Measurements from ENCODE around the gene SLC4A1AP. TPM values are rescaled to one million over a fixed set of nuclear protein-coding genes. Genes with fewer than 3 reads are reported as not detected.

The SLC4A1AP gene
- total RNA-seq, 4 donors from 2014 or later, result 16.7 to 22.8 (median 20.1) TPM

GRCh38 chr2:27640722-27641245, 22.9 kb upstream of the SLC4A1AP start:
- intact Hi-C loops (cut with DNase I), result no loop called here
- TF ChIP-seq POLR2AphosphoS5 (IDR thresholded peaks at IDR 0.05) (no peak), POLR2A (IDR thresholded peaks at IDR 0.05; ENCODE audit: low read depth) (no peak), CTCF (IDR thresholded peaks at IDR 0.05) (no peak), EP300 (IDR thresholded peaks at IDR 0.05) (no peak)
- Histone ChIP-seq H3K27ac (replicated peaks in 1 of 4) (no peak overlapping the region), H3K36me3 (peaks cover 64 to 99% (median 84%) of the 10 kb centered on the region in 4 donors), H3K4me1 (no peaks in the 10 kb centered on the region), H3K4me3 (no peak overlapping the region), H3K27me3 (no peaks in the 10 kb centered on the region), H3K9me3 (no peaks in the 10 kb centered on the region)
- DNase-seq (ENCODE audit: extremely low spot score), result no peak
- WGBS, result 87% methylated on average over 2 of the region's 2 CpGs

GRCh38 chr2:27645197-27645596, 18.5 kb upstream of the SLC4A1AP start:
- no peak overlapping the region for H3K27ac ChIP-seq (replicated peaks in 1 of 4)
- H3K27me3 ChIP-seq, result no peaks in the 10 kb centered on the region
- no peak for DNase-seq (ENCODE audit: extremely low spot score)
- no peaks in the 10 kb centered on the region for H3K4me1 ChIP-seq
- no peaks in the 10 kb centered on the region for H3K9me3 ChIP-seq
- no peak overlapping the region for H3K4me3 ChIP-seq
- TF ChIP-seq POLR2A (IDR thresholded peaks at IDR 0.05; ENCODE audit: low read depth) (no peak), POLR2AphosphoS5 (IDR thresholded peaks at IDR 0.05) (no peak), CTCF (IDR thresholded peaks at IDR 0.05) (no peak), EP300 (IDR thresholded peaks at IDR 0.05) (no peak)
- intact Hi-C loops (cut with DNase I), result no loop called here
- peaks cover 52 to 99% (median 81%) of the 10 kb centered on the region in 4 donors for H3K36me3 ChIP-seq

GRCh38 chr2:27647289-27647688, 16.4 kb upstream of the SLC4A1AP start:
- Histone ChIP-seq H3K27ac (replicated peaks in 1 of 4) (no peak overlapping the region), H3K9me3 (no peaks in the 10 kb centered on the region), H3K27me3 (no peaks in the 10 kb centered on the region), H3K4me3 (no peak overlapping the region), H3K36me3 (peaks cover 57 to 99% (median 83%) of the 10 kb centered on the region in 4 donors), H3K4me1 (no peaks in the 10 kb centered on the region)
- intact Hi-C loops (cut with DNase I), result no loop called here
- TF ChIP-seq POLR2AphosphoS5 (IDR thresholded peaks at IDR 0.05) (no peak), EP300 (IDR thresholded peaks at IDR 0.05) (no peak), POLR2A (IDR thresholded peaks at IDR 0.05; ENCODE audit: low read depth) (no peak), CTCF (IDR thresholded peaks at IDR 0.05) (no peak)
- DNase-seq (ENCODE audit: extremely low spot score), result no peak

GRCh38 chr2:27647737-27648136, 16.0 kb upstream of the SLC4A1AP start:
- Histone ChIP-seq H3K4me3 (no peak overlapping the region), H3K27me3 (no peaks in the 10 kb centered on the region), H3K9me3 (no peaks in the 10 kb centered on the region), H3K27ac (replicated peaks in 1 of 4) (no peak overlapping the region), H3K4me1 (no peaks in the 10 kb centered on the region), H3K36me3 (peaks cover 56 to 99% (median 83%) of the 10 kb centered on the region in 4 donors)
- DNase-seq (ENCODE audit: extremely low spot score), result no peak
- intact Hi-C loops (cut with DNase I), result no loop called here
- 88% methylated on average over 4 of the region's 4 CpGs for WGBS
- no peak for TF ChIP-seq POLR2AphosphoS5 (IDR thresholded peaks at IDR 0.05)
- TF ChIP-seq CTCF (IDR thresholded peaks at IDR 0.05), result no peak
- TF ChIP-seq EP300 (IDR thresholded peaks at IDR 0.05), result no peak
- TF ChIP-seq POLR2A (IDR thresholded peaks at IDR 0.05; ENCODE audit: low read depth), result no peak

DNA sequence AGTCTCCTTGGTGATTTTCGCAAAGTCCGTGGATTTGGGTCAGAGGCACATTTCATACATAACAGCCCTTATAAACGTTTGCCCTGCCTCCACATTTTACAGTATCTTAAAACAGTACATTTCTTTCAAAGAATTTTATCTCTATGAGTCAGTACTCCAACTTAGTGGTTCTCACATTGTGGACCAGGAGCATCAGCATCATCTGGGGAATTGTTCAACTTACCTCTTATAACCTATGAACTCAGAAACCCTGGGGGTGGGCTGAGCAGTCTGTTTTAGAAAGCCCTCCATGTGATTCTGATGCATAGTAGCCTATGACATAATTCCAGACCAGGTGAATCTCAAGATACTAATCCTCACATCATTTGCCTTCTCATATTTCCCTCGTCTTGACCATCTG, 12.6 kb upstream of the SLC4A1AP start:
- H3K9me3 ChIP-seq, result no peaks in the 10 kb centered on the region
- TF ChIP-seq POLR2A (IDR thresholded peaks at IDR 0.05; ENCODE audit: low read depth), result no peak
- 69% methylated on average over 4 of the region's 4 CpGs for WGBS
- H3K27ac ChIP-seq (replicated peaks in 1 of 4), result no peak overlapping the region
- no peak overlapping the region for H3K4me3 ChIP-seq
- intact Hi-C loops (cut with DNase I), result no loop called here
- H3K4me1 ChIP-seq, result peaks cover 0 to 12% (median 5%) of the 10 kb centered on the region in 4 donors
- H3K27me3 ChIP-seq, result no peaks in the 10 kb centered on the region
- peaks cover 75 to 100% (median 94%) of the 10 kb centered on the region in 4 donors for H3K36me3 ChIP-seq
- DNase-seq (ENCODE audit: extremely low spot score), result no peak

Measured in esophagus muscularis mucosa (tissue), 4 donors.